Activated CD4-positive, alpha-beta T cell treated with anti-CD3 and anti-CD28 coated beads, Interleukin-2, amount 50 U/mL, for 16 hours (primary cell): Measurements from ENCODE around the gene CCDC102A.
"Not testable (repeated sequence)": the region's sequence is repeated elsewhere in the genome, so short reads cannot be mapped to it uniquely, and the experiment has no call there.

Experiments used
- DNase-seq: peaks from one replicate; pipeline ENCODE4 v3.0.0-alpha.2; 2020

The CCDC102A gene

DNA sequence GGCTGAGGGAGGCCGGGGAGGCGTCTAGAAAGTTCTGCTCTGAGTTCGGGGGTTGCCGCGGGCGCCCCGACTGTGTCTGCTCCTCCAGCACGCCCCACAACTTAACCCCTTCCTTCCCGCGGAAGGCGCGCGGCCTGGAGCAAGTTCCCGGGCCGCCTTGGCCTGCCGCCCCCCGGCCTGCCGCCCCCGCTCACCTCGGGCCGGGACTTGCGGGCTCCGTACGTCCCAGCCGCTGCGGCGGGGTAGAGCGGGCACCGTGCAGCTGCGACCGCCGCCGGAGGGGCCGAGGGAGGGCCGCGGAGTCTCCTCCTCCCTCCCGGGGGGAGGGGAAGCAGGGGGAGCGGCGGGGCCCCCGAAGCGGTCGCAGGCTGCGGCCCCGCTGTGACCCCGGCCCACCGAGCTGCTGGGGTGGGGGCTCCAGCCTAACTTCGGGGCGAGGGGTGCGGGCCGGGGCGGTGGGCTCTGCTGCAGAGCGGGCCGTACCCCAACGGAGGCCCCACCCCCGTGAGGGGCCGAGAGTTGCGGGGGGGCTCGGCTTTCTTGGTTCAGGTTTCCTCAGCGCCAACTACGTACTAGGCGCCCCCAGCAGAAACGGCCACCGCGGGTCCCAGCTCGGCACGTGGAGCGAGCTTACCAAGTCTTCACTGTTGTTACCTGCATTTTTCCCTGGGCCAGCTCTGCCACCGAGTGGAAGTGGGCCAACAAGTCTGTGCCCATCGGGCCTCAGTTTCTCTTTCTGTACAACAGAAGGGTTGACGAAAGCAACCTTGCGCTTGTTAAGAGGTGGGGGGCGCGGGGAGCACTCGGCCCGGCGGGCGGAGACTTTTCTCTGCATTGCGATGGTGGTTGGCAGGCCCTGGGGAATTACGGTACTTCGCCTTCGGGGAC, at the start of gene CCDC102A:
TSS of gene CCDC102A (minus strand) at position 266 of the 888 bp plus-strand sequence. CDS start 7,394 bp downstream, outside the sequence.
- no peak for DNase-seq

DNA sequence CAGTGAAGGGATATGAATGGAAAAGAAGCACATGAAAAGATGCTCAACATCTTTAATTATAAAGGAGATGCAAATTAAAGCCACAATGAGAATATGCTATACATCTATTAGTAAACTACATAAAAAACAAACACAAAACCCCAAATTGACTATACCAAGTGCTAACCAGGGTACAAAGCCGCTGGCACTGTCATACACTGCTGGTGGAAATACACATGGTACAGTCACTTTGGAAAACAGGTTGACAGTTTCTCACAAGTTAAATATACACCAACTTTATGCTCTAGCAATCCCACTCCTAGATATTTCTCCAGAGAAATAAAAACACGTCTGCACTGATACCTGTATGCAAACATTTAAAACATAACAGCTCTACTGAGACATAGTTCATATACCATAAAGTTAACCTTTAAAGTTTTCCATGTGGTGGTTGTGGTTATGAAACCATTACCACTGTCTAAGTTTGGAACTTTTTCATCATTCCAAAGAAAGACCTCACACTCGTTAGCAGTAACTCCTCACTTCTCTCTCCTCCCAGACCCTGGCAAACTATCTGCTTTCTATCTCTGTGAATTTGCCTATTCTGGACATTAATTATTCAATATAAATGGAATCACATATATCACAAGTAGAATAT, 48.8 kb upstream of the CCDC102A start:
- no peak for DNase-seq

DNA sequence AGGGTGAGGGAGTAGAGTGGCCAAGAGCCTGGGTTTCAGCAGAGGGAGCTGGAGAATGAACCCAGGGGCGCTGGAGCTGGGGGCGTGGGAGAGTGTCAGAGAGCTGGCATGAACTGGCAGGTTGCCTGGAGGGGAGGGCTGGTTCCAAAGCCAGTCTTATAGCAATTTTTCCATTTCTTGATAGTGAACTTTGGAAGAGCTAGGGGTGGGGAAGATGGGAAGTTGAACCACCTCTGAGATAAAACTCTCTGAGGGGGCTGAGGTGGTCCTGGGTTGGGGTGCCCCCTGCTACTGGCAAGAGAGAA, 42.9 kb upstream of the CCDC102A start:
- DNase-seq = no peak

DNA sequence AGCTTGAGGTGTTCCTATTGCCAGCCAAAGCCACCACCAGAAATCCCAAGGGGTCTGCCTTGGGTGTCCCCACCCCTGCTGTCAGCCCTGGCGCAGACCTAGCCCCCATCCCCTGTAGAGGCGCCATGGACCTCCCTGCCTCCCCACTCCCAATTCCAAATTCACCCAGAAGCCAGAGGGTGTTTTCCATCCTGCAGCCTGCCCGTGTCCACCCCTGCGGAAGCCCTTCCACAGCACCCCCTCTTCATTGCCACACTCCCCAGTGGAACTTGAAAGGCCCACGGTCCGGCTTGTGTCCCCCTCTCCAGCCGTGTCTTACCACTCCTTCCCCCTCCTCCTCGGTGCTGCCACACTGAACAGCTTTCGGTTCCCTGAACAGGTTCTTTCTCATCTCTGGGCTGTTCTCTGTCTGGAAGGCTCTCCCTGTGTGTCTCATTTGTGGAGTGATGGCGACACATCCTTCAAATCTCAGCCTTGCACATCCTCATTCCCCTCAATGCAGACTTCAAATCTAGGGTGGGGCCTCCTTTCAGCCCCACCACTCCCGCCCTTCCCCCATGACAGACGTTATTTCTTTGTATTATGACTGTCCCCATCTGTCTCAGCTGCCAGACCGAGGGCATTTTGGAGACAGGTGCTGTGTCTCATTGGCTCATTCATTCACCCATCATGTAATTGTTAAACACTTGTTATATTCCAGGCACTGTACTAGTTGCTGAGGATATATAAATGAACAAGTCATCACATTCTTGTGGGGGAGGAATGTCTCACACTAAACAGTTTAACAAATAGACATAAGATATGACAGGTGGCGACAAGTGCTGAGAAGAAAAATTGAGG, 42.4 kb upstream of the CCDC102A start:
- DNase-seq = no peak

DNA sequence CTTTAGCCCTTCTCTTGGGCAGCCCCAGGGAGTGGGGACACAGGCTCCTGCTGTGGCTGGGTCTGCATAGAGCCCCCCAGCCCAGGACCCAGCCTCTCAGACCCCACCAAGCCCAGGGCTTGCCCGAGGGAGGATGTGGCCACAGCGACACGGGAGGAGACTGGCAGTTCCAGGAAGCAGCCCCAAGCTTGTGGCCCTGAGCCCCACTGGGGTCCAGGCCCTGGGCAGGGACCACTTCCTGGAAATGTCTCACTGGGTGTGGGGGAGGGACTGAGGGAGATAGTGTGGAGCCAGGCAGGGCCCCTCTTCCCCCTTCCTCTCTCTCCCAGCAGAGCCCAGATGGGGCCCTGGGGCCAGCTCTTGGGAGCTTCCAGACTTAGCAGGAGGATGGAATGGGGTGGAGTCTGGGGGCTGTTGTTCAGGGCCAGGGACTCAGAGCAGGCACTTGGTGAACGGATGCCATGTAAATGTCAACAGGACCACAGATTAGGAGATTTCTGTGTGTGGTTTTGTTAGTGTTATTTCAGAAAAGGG, 41.4 kb upstream of the CCDC102A start:
- peak; percentile 69 for DNase-seq

DNA sequence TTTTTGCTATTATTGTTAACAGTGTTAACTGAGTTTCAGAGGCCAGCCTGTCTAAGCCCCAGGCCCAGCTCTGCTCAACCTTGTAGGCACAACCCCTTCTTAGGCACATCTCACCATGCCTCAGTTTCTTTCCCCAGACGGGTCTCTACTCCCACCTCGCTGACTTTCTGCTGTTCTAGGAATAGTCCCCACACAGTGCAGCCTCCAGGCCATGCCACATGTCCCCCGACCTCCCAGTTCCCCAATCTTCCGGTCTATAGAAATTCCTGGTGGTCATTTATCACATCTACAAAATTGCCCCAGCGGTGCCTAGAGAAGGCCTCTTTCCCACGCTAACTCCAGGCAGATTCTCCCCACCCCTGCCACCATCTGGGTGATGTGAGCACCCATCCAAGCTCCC, 40.8 kb upstream of the CCDC102A start:
- no peak for DNase-seq

DNA sequence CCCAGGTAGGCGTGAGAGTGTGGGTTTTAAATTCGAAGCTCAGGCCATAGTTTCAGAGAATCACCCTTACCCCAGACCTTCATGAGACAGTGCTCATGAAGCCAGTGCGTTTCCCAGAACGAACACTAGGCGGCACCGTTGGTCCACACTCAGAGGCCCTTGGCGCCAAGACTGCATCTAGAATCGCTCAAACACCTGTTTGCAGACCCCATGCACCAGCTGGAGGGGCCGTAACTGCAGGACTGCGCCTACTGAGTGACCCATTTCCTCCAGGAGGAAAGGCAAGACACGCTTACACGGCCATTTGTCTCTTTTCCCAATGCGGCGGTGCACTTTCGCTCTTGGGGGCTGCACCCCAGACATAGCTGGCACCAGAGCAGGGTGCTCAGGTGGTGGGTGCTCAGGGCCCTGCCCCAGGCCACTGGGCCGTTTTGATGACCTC, 40.1 kb upstream of the CCDC102A start:
- peak; percentile 89 for DNase-seq

DNA sequence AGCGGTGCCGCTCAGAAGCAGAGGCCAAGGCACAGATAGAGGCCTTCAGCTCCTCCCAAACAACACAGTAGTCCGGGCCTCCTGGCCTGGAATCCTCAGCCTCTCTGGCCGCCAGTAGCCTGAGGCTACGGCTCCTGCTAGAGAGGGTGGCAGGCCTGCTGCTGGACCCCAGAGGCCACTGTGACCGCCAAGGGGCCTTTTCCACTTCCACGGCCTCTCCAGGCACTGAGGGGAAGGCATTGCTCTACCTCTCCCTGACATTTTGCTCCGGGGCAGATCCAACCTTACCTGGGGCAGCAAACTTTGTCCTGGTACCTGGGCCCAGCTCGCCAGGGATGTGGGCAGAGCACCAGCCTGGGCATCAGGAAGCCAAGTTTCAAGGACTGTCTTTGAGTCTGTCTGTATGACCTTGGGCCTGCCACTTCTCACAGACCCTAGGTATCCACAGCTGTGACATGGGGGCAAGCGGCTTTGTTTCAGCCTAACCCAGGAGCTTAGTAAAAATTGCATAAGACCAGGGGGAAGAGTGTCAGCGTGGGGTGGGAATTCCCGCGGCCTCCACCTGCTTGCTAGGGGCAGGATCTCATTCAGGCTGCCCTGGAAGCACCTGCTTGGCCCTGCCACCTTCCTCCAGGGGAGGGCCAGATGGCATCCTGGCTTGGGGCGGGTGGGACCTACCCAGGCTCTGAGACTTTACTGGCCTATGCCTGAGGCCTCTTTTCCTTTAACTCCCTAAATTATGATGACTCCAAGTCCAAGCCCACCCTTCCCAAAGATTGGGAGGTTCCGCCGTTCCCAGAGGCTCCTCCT, 39.3 kb upstream of the CCDC102A start:
- no peak for DNase-seq

DNA sequence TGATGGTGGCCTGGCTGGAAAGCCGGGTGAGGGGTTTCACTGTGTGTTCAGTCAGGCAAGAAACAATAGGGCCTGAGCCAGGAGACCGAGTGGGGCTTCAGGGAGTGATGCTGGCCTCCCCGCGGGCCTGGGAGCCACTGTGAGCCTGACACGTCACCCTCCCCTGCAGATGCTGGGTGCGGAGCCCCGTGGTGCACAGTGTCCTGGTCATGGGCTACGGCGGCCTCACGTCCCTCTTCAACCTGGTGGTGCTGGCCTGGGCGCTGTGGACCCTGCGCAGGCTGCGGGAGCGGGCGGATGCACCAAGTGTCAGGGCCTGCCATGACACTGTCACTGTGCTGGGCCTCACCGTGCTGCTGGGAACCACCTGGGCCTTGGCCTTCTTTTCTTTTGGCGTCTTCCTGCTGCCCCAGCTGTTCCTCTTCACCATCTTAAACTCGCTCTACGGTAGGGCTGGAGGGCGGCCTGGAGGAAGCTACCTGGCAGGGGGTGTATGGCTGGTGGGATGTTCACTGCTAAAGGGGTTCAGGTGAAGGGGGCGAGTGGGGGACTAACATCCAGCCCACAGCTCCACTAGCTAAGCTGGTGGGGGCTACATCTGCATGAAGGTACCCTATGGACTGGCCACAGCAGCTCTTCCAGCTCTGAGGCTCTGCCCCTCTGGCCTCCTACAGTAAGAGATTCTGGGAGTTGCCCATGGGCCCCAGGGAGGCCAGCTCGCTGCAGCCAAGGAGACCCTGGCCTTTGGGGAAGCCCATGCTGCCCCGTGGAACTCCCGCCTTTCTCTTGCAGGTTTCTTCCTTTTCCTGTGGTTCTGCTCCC, 38.5 kb upstream of the CCDC102A start:
- DNase-seq = no peak

DNA sequence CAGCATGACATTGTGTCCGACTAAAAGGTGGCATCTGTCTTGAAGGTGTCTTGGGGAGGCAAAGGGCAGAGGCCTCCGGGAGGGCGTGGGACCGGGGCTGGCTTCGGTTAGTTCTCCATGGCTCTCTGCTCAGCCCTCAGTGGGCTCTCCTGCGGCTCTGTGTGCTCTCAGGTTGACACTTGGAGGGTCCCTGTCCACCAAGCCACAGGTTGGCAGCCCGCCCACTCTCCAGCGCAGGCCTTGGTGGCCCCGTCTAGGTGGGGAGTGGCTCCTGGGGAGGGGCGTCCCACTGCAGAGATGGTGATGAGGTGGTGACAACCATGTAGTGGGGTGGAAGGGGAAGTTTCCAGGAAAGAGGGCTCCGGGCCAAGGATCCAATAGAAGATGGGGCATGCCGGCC, 37.7 kb upstream of the CCDC102A start:
- no peak for DNase-seq

DNA sequence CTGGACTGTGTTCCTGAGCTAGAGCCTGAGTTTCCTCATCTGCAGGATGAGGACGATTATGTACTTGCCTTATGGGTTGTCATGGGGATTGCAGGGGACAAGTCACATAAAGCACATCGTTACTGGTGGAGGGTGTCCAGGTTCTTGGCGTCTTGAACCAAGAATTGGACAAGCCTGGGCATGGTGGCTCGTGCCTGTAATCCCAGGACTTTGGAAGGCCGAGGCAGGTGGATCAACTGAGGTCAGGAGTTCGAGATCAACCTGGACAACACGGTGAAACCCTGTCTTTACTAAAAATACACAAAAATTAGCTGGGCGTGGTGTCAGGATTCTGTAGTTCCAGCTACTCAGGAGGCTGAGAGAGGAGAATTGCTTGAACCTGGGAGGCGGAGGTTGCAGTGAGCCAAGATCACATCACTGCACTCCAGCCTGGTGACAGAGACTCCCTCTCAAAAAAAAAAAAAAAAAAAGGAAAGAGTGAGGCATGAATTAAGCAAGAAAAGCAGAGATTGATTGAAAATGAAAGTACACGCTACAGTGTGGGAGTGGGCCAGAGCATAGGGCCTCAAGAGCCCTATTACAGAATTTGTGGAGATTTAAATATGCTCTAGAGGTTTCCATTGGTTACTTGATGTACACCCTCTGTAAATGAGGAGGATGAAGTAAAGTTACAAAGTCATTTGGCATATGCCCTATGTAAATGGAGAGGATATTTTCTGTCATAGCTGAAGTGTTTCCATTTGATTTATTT, 36.8 kb upstream of the CCDC102A start:
- DNase-seq = peak; percentile 46

DNA sequence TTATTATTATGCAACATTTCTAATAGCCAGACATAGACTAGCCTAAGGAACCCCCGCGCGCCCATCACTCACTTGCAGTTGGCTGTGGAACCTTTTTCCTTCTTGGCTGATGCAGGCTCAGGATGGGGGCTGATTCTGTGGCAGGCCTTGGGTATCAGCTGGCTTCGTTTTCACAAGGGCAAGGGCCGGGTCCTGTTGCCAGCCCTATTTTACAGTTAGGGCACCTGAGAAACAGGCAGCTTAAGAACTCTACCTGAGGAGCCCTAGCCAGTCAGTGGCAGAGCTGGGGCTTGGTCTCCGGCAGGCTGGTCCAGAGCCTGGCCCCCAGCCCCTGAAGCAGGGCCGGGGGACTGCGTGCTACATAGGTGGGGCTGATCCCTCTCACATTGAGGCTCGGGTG, 34.7 kb upstream of the CCDC102A start:
- DNase-seq = no peak

DNA sequence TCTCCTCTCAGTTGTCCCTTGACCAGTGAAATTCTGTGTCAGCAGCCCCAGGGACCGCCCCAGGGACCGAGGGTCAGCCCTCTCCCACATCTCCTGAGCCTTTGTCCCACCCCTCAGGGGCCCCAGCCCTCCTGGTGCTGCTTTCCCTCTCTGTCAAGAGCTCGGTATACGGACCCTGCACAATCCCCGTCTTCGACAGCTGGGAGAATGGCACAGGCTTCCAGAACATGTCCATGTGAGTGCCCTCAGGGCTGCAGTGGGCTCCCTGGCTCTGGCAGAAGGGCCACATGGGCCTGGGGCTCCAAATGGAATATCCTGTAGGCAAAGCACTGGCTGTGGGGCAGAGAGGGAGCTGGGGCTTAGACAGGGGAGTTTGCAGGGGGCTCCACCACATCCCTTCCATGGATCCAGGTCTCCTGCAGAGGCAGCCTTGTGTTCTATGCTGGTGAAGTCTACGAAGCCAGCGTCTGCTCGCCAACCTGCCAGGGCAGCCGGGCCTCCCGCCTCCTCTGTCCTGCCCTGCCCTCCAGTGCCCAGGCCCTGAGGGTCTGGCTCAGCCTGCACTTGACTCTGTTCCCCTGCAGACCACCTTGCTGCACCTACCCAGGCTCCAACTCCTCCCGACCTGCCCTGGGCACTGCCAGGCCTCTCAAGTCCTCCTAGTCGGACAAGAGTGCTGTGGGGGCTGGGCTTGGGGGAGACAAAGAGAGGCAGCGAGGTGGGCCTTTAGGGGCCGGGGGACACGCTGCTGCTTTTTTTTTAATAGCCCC, 34.1 kb upstream of the CCDC102A start:
- DNase-seq = no peak

DNA sequence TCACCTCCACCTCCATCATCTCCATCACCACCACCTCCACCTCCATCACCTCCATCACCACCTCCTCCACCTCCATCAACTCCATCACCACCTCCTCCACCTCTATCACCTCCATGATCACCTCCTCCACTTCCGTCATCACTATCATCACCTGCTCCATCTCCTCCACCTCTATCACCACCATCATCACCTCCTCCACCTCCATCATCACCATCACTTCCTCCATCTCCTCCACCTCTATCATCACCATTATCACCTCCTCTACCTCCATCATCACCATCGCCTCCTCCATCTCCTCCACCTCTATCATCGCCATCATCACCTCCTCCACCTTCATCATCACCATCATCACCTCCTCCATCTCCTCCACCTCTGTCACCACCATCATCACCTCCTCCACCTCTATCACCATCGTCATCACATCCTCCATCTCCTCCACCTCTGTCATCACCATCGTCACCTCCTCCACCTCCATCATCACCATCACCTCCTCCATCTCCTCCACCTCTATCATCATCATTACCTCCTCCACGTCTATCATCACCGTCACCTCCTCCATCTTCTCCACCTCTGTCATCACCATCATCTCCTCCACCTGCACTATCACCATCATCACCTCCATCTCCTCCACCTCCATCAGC, 33.1 kb upstream of the CCDC102A start:
- no peak for DNase-seq

DNA sequence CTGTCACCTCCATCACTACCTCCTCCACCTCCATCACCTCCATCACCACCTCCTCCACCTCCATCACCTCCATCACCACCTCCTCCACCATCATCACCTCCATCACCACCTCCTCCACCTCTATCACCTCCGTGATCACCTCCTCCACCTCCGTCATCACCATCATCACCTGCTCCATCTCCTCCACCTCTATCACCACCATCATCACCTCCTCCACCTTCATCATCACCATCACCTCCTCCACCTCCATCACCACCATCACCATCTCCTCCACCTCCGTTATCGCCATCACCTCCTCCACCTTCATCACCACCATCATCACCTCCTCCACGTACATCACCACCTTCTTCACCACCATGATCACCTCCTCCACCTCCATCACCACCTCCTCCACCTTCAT, 32.4 kb upstream of the CCDC102A start:
- DNase-seq = not testable (repeated sequence)

DNA sequence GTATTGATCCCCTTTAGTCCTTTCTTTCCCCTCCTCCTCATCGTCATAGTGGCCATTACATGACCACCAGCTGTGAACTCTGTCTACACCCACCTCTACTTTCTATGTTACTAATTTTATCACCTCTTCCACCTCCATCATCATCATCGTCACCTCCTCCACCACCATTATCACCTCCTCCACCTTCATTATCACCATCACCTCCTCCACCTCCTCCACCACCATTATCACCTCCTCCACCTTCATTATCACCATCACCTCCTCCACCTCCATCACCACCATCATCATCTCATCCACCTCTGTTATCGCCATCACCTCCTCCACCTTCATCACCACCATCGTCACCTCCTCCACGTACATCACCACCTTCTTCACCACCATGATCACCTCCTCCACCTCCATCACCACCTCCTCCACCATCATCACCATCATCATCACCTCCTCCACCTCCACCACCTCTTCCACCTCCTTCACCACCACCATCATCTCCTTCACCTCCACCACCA, 31.9 kb upstream of the CCDC102A start:
- no peak for DNase-seq

DNA sequence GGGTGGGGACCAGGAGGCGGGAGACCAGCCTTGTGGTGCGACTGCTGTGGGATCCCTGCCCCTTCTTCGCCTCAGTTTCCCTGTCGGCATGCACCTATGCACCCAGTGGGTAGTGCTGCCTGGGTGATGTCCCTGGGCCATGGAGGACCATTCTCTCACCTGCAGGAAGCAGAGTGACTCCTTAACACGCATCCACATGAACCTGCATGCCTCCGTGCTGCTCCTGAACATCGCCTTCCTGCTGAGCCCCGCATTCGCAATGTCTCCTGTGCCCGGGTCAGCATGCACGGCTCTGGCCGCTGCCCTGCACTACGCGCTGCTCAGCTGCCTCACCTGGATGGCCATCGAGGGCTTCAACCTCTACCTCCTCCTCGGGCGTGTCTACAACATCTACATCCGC, 31.3 kb upstream of the CCDC102A start:
- DNase-seq = no peak

DNA sequence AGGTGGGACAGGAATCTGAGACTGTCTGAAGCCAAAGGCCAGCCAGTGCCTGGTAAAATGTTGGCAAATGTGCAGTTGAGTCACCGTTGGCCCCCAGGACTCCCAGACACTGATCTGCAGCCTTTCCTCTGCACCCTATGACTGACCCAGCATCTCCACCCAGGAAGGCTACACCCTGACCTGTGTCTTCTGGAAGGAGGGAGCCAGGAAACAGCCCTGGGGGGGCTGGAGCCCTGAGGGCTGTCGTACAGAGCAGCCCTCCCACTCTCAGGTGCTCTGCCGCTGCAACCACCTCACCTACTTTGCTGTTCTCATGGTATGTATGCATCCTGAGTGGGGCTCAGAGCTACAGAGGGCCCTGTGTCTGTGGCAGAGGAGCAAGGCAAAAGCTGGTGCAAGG, 30.1 kb upstream of the CCDC102A start:
- no peak for DNase-seq

DNA sequence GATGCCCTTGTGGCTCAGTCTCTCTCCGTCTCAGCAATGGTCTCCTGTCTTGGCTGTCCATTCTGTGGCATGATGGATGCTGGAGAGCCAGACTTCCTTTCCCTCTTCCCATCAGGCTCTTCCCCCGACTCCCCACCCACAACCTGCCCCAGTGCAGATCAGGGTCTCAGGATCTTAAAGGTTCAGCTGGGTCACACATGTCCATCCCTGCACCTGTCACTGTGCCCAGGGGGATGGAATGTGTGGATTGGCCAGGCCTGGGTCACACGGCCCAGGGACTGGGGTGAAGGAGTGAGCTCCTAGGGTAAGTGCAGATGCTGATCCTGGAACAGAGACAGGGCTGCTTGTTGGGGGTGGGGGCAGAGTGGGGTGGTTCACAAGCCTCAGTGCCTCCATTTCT, 29.1 kb upstream of the CCDC102A start:
- DNase-seq = no peak
